Karpas-422 (cell line): ENCODE results near the gene DAPK2. TPM values are rescaled to one million over a fixed set of nuclear protein-coding genes. Genes with fewer than 3 reads are reported as not detected.
A peak's percentile ranks its signal among the peaks of the same experiment; 100 is the strongest.

Source experiments
- DNase-seq: peaks from one replicate; pipeline ENCODE4 v3.0.0-alpha.2; 2015
- H2AFZ ChIP-seq: fragments of 200-600 bp; sonication (generic); 2 replicates; pipeline ENCODE4 v1.6.1; 2014; ENCODE audit warnings: antibody characterized with exemption, low read length, mixed read lengths
- H3K27ac ChIP-seq: fragments of 200-600 bp; sonication (generic); 2 replicates; pipeline ENCODE4 v1.5.1; 2014; ENCODE audit warnings: mild to moderate bottlenecking, low read length, moderate library complexity
- H3K27me3 ChIP-seq: fragments of 200-600 bp; sonication (generic); 2 replicates; pipeline ENCODE4 v1.6.1; 2014; ENCODE audit warnings: low read length, mixed read lengths
- H3K36me3 ChIP-seq: fragments of 200-600 bp; sonication (generic); 2 replicates; pipeline ENCODE4 v1.6.1; 2014; ENCODE audit warnings: low read length, mixed read lengths; ENCODE audit not compliant: insufficient read depth
- H3K4me1 ChIP-seq: fragments of 200-600 bp; sonication (generic); 2 replicates; pipeline ENCODE4 v1.6.1; 2014; ENCODE audit warnings: mild to moderate bottlenecking, low read length, mixed read lengths
- H3K4me2 ChIP-seq: fragments of 200-600 bp; sonication (generic); 2 replicates; pipeline ENCODE4 v1.6.1; 2014; ENCODE audit warnings: low read length, low read depth, mild to moderate bottlenecking; ENCODE audit not compliant: poor library complexity, severe bottlenecking
- H3K4me3 ChIP-seq: fragments of 200-600 bp; sonication (generic); 2 replicates; pipeline ENCODE4 v1.5.1; 2014; ENCODE audit warnings: mild to moderate bottlenecking, antibody characterized with exemption, low read length, mixed read lengths
- H3K79me2 ChIP-seq: fragments of 200-600 bp; sonication (generic); 2 replicates; pipeline ENCODE4 v1.6.1; 2014; ENCODE audit warnings: mild to moderate bottlenecking, low read length, mixed read lengths
- H3K9ac ChIP-seq: fragments of 200-600 bp; sonication (generic); 2 replicates; pipeline ENCODE4 v1.6.0; 2014; ENCODE audit warnings: low read length
- H3K9me2 ChIP-seq: fragments of 200-600 bp; sonication (generic), shearing (Covaris generic); replicated peaks from 2 replicates; pipeline ENCODE4 v1.6.0; 2014; ENCODE audit warnings: mild to moderate bottlenecking, low read length, moderate library complexity; ENCODE audit not compliant: insufficient read depth
- H3K9me3 ChIP-seq: fragments of 300-700, 200-600 bp; sonication (generic); 2 replicates; pipeline ENCODE4 v1.6.1; 2014; ENCODE audit warnings: low read length, mixed read lengths
- H4K20me1 ChIP-seq: fragments of 200-600 bp; sonication (generic); 2 replicates; pipeline ENCODE4 v1.6.1; 2014; ENCODE audit warnings: mild to moderate bottlenecking, antibody characterized with exemption, low read length, low read depth; ENCODE audit not compliant: insufficient read depth
- total RNA-seq: library from RNA; depleted of rRNA; stranded (reverse); fragments of >200 nt; shearing (Covaris generic); gene quantifications from 2 replicates; pipeline ENCODE4 v1.2.3, GENCODE V29; 2014; ENCODE audit warnings: low replicate concordance

DAPK2 gene
- total RNA-seq, 1 experiment from 2014 or later, result 40.4 TPM

GRCh38 chr15:63877713-63878271 is 168.5 kb downstream of the DAPK2 start:
- no peaks in the 10 kb centered on the region for H3K9me2 ChIP-seq
- H3K79me2 ChIP-seq, result no peaks in the 10 kb centered on the region
- no peaks in the 10 kb centered on the region for H3K9me3 ChIP-seq
- DNase-seq, result no peak
- H3K4me2 ChIP-seq, result peak overlapping the region; percentile 13
- no peaks in the 10 kb centered on the region for H3K27me3 ChIP-seq
- H4K20me1 ChIP-seq, result no peaks in the 10 kb centered on the region
- no peak overlapping the region; the same call in 1 of the 2 replicates for H3K9ac ChIP-seq
- no peak overlapping the region for H3K4me3 ChIP-seq
- H3K36me3 ChIP-seq, result no peaks in the 10 kb centered on the region
- H2AFZ ChIP-seq, result no peak overlapping the region; the same call in 1 of the 2 replicates
- H3K27ac ChIP-seq, result no peak overlapping the region
- peaks cover 46% of the 10 kb centered on the region for H3K4me1 ChIP-seq

- no peak overlapping the region for H2AFZ ChIP-seq
- no peak overlapping the region for H3K9ac ChIP-seq
- no peak overlapping the region for H3K4me2 ChIP-seq
- H3K9me2 ChIP-seq, result no peaks in the 10 kb centered on the region
- no peaks in the 10 kb centered on the region for H3K79me2 ChIP-seq
- H3K36me3 ChIP-seq, result no peaks in the 10 kb centered on the region
- peaks cover 30% of the 10 kb centered on the region for H3K4me1 ChIP-seq
- no peak overlapping the region for H3K27ac ChIP-seq
- H4K20me1 ChIP-seq, result no peaks in the 10 kb centered on the region
- no peaks in the 10 kb centered on the region for H3K27me3 ChIP-seq
- no peaks in the 10 kb centered on the region for H3K9me3 ChIP-seq
- no peak overlapping the region for H3K4me3 ChIP-seq
- DNase-seq, result no peak
Observed at GRCh38 chr15:63876085-63876662, 170.1 kb downstream of the DAPK2 start.

GRCh38 chr15:63874616-63875015 is 171.7 kb downstream of the DAPK2 start:
- Histone ChIP-seq H3K9me3 (no peaks in the 10 kb centered on the region), H3K4me1 (peaks cover 20% of the 10 kb centered on the region), H3K27me3 (no peaks in the 10 kb centered on the region), H3K9ac (no peak overlapping the region), H3K9me2 (no peaks in the 10 kb centered on the region), H3K27ac (no peak overlapping the region), H4K20me1 (no peaks in the 10 kb centered on the region), H2AFZ (no peak overlapping the region), H3K4me2 (no peak overlapping the region), H3K36me3 (no peaks in the 10 kb centered on the region), H3K79me2 (no peaks in the 10 kb centered on the region), H3K4me3 (no peak overlapping the region)
- no peak for DNase-seq

- no peaks in the 10 kb centered on the region for H3K79me2 ChIP-seq
- H3K9ac ChIP-seq, result no peak overlapping the region
- H3K36me3 ChIP-seq, result no peaks in the 10 kb centered on the region
- H3K4me3 ChIP-seq, result no peak overlapping the region
- no peaks in the 10 kb centered on the region for H3K27me3 ChIP-seq
- no peak overlapping the region for H3K4me2 ChIP-seq
- H3K27ac ChIP-seq, result no peak overlapping the region
- no peaks in the 10 kb centered on the region for H4K20me1 ChIP-seq
- DNase-seq, result no peak
- no peaks in the 10 kb centered on the region for H3K9me3 ChIP-seq
- H3K4me1 ChIP-seq, result peaks cover 8% of the 10 kb centered on the region
- no peak overlapping the region for H2AFZ ChIP-seq
- H3K9me2 ChIP-seq, result no peaks in the 10 kb centered on the region
Observed at GRCh38 chr15:63872759-63873510, 173.3 kb downstream of the DAPK2 start.

- Histone ChIP-seq H3K27me3 (no peaks in the 10 kb centered on the region), H3K79me2 (no peaks in the 10 kb centered on the region), H3K4me3 (no peak overlapping the region), H3K9me2 (no peaks in the 10 kb centered on the region), H2AFZ (no peak overlapping the region), H3K9me3 (no peaks in the 10 kb centered on the region), H3K9ac (no peak overlapping the region), H3K36me3 (no peaks in the 10 kb centered on the region), H3K4me2 (no peak overlapping the region), H4K20me1 (no peaks in the 10 kb centered on the region), H3K4me1 (peaks cover 3% of the 10 kb centered on the region; the same call in 1 of the 2 replicates), H3K27ac (no peak overlapping the region)
- no peak for DNase-seq
Observed at GRCh38 chr15:63870487-63871209, 175.6 kb downstream of the DAPK2 start.

GRCh38 chr15:63870043-63870394 is 176.3 kb downstream of the DAPK2 start:
- Histone ChIP-seq H3K4me1 (peaks cover 3% of the 10 kb centered on the region; the same call in 1 of the 2 replicates), H3K4me2 (no peak overlapping the region), H3K27ac (no peak overlapping the region), H4K20me1 (no peaks in the 10 kb centered on the region), H3K36me3 (no peaks in the 10 kb centered on the region), H3K27me3 (no peaks in the 10 kb centered on the region), H3K9me3 (no peaks in the 10 kb centered on the region), H2AFZ (no peak overlapping the region), H3K9me2 (no peaks in the 10 kb centered on the region), H3K9ac (no peak overlapping the region), H3K79me2 (no peaks in the 10 kb centered on the region), H3K4me3 (no peak overlapping the region)
- no peak for DNase-seq

- Histone ChIP-seq H3K9ac (no peak overlapping the region), H4K20me1 (no peaks in the 10 kb centered on the region), H3K4me1 (peaks cover 6% of the 10 kb centered on the region), H3K79me2 (no peaks in the 10 kb centered on the region), H3K27ac (no peak overlapping the region), H3K4me3 (no peak overlapping the region), H2AFZ (no peak overlapping the region), H3K4me2 (no peak overlapping the region), H3K9me2 (no peaks in the 10 kb centered on the region), H3K36me3 (no peaks in the 10 kb centered on the region), H3K9me3 (no peaks in the 10 kb centered on the region), H3K27me3 (no peaks in the 10 kb centered on the region)
- DNase-seq, result no peak
Observed at GRCh38 chr15:63869371-63870042, 176.8 kb downstream of the DAPK2 start.

GRCh38 chr15:63864186-63864585 is 182.1 kb downstream of the DAPK2 start:
- Histone ChIP-seq H3K27ac (no peak overlapping the region), H3K4me2 (no peak overlapping the region), H3K36me3 (no peaks in the 10 kb centered on the region), H3K9ac (no peak overlapping the region), H2AFZ (no peak overlapping the region), H3K9me2 (no peaks in the 10 kb centered on the region), H3K9me3 (no peaks in the 10 kb centered on the region), H3K4me1 (peaks cover 14% of the 10 kb centered on the region), H3K4me3 (no peak overlapping the region), H4K20me1 (no peaks in the 10 kb centered on the region), H3K27me3 (no peaks in the 10 kb centered on the region), H3K79me2 (no peaks in the 10 kb centered on the region)
- no peak for DNase-seq
